MV-4-11 (cell line): ENCODE data around the gene ATF2.

Experiments used
- DNase-seq: peaks from one replicate; lab custom pipeline; 2025; lab: John Stamatoyannopoulos, UW

Gene ATF2

GRCh38 chr2:175025946-175026345 lies 142.1 kb downstream of the ATF2 start:
- DNase-seq, result no peak

- no peak for DNase-seq
Observed at GRCh38 chr2:175025233-175025632, 142.8 kb downstream of the ATF2 start.

GRCh38 chr2:175022923-175023322 lies 145.1 kb downstream of the ATF2 start:
- DNase-seq, result no peak
